SU-DHL-6 (cell line): Measurements from ENCODE around the gene RPP40.

Experiments
- H2AFZ ChIP-seq: fragments of 200-600 bp; sonication (generic); 2 replicates; pipeline ENCODE4 v1.6.1; 2014; ENCODE audit warnings: low read depth, mild to moderate bottlenecking, moderate library complexity, mixed read lengths, antibody characterized with exemption, low read length; ENCODE audit not compliant: severe bottlenecking
- H3F3A ChIP-seq: fragments of 200-600 bp; shearing (Covaris generic); 2 replicates; pipeline ENCODE4 v1.6.0; 2016; ENCODE audit warnings: antibody characterized with exemption, mild to moderate bottlenecking; ENCODE audit not compliant: insufficient read depth
- H3K27ac ChIP-seq: fragments of 200-600 bp; sonication (generic); 2 replicates; pipeline ENCODE4 v1.5.1; 2016; ENCODE audit warnings: low read depth, mild to moderate bottlenecking, low read length, moderate library complexity, mixed read lengths
- H3K27me3 ChIP-seq: fragments of 200-600 bp; sonication (generic), shearing (Covaris generic); 2 replicates; pipeline ENCODE4 v1.6.0; 2014; ENCODE audit warnings: mild to moderate bottlenecking, low read length
- H3K36me3 ChIP-seq: fragments of 200-600 bp; sonication (generic); 2 replicates; pipeline ENCODE4 v1.6.1; 2014; ENCODE audit warnings: mild to moderate bottlenecking, low read length, mixed read lengths
- H3K4me2 ChIP-seq: fragments of 300-600, 200-600 bp; shearing (Covaris generic), sonication (generic); 2 replicates; pipeline ENCODE4 v1.6.0; 2014; ENCODE audit warnings: low read length, low read depth, mild to moderate bottlenecking; ENCODE audit not compliant: poor library complexity, severe bottlenecking
- H3K4me3 ChIP-seq: fragments of 200-600 bp; sonication (generic); 2 replicates; pipeline ENCODE4 v1.5.1; 2014; ENCODE audit warnings: antibody characterized with exemption, low read length, mild to moderate bottlenecking, mixed read lengths; ENCODE audit not compliant: insufficient read depth, poor library complexity, severe bottlenecking
- H3K79me2 ChIP-seq: fragments of 200-600 bp; sonication (generic); 2 replicates; pipeline ENCODE4 v1.6.1; 2014; ENCODE audit warnings: mild to moderate bottlenecking, low read length, moderate library complexity; ENCODE audit not compliant: insufficient read depth
- H3K9ac ChIP-seq: fragments of 200-600 bp; sonication (generic); 2 replicates; pipeline ENCODE4 v1.7.0; 2014; ENCODE audit warnings: mild to moderate bottlenecking, low read length
- H3K9me2 ChIP-seq: fragments of 200-600 bp; sonication (generic); replicated peaks from 2 replicates; pipeline ENCODE4 v1.6.1; 2014; ENCODE audit warnings: low read length; ENCODE audit not compliant: insufficient read depth
- H3K9me3 ChIP-seq: fragments of 200-600 bp; sonication (generic); 2 replicates; pipeline ENCODE4 v1.6.1; 2014; ENCODE audit warnings: low read length, mixed read lengths; ENCODE audit not compliant: insufficient read depth
- H4K20me1 ChIP-seq: fragments of 200-600 bp; sonication (generic); 2 replicates; pipeline ENCODE4 v1.6.1; 2014; ENCODE audit warnings: low read depth, mild to moderate bottlenecking, antibody characterized with exemption, low read length, moderate library complexity, mixed read lengths
- CTCF ChIP-seq: fragments of 200-600 bp; sonication (generic); IDR thresholded peaks from one replicate; pipeline ENCODE4 v1.5.1; 2017; ENCODE audit warnings: antibody characterized with exemption, mild to moderate bottlenecking, low read length, moderate library complexity; ENCODE audit not compliant: insufficient read depth, poor library complexity, severe bottlenecking
- EZH2phosphoT487 ChIP-seq: fragments of 200-600 bp; sonication (generic), shearing (Covaris generic); conservative IDR thresholded peaks from 2 replicates; pipeline ENCODE4 v1.6.1; 2018; ENCODE audit warnings: mild to moderate bottlenecking, antibody characterized with exemption, low read length, moderate library complexity, mixed read lengths

The RPP40 gene

GRCh38 chr6:4974962-4975361, 28.9 kb downstream of the RPP40 start:
- TF ChIP-seq EZH2phosphoT487: no peak
- TF ChIP-seq CTCF: no peak
- Histone ChIP-seq H3K27me3 (no peaks in the 10 kb centered on the region), H2AFZ (no peak overlapping the region), H3K27ac (no peak overlapping the region), H3K9me3 (peaks cover 5% of the 10 kb centered on the region; the same call in 1 of the 2 replicates), H3K4me3 (no peak overlapping the region), H3K79me2 (no peaks in the 10 kb centered on the region), H3F3A (no peaks in the 10 kb centered on the region), H4K20me1 (no peaks in the 10 kb centered on the region), H3K4me2 (no peak overlapping the region), H3K36me3 (no peaks in the 10 kb centered on the region), H3K9me2 (no peaks in the 10 kb centered on the region), H3K9ac (no peak overlapping the region)

DNA sequence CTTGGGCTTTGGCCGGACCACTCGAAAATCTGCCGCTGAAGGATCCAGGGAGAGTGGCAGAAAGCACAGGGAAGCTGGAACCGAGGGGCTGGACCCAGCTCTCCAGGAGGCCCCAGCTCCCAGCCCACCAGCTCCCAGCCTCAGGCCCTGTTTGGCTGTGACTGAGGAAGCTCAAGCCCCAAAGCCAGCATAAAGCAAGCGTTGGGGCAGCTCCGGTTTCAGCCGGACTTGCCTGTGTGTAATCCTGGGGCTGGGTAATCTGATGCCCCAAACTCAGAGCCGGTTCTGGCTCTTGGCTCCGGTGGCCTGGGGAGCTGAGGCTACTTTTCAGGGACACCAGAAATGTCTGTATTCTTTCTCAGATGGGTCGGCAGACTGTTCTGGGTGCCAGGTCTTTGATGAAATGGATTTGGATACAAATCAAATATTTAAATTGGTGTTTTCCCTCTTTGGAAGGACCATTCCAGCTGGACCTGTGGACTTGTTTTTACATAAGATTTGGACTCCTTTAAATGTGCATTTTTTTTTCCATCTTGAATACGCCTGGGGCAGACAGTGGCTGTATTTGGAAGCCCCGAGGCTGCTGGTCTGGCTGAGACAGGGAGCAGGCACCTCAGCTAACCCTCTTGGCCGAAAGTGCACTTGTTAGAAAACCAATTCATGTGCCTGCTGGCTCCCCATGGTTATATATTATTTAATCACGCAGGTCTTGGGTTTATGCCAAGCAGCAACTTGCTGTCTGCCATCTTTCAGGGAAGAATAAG, 29.7 kb downstream of the RPP40 start:
- Histone ChIP-seq H2AFZ (no peak overlapping the region), H3K4me2 (no peak overlapping the region), H3K9me3 (no peaks in the 10 kb centered on the region), H3K79me2 (no peaks in the 10 kb centered on the region), H4K20me1 (no peaks in the 10 kb centered on the region), H3K36me3 (no peaks in the 10 kb centered on the region), H3F3A (no peaks in the 10 kb centered on the region), H3K9me2 (no peaks in the 10 kb centered on the region), H3K27ac (no peak overlapping the region), H3K9ac (no peak overlapping the region), H3K4me3 (no peak overlapping the region), H3K27me3 (no peaks in the 10 kb centered on the region)
- TF ChIP-seq EZH2phosphoT487 (no peak), CTCF (no peak)

DNA sequence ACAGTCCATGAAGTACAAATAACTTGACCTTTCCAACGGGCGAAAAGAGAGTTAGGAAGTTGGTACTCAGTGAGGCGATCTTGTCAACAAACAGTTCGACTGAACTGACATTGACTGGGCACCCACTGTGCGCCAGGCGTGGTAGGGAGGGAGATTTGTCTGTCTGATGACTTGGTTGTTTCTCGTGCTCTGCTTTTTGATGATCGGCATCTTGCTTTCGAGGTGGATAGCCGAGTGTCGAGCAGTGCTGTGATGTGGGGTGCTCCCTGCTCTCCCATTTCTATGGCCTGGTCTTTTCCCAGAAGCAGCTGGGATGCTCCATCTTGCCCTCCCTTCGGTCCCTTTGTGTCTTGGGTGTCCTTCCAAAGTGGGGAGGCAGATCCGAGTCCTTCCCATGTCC, 30.4 kb downstream of the RPP40 start:
- no peak overlapping the region for H3K27ac ChIP-seq
- H3K9me3 ChIP-seq: no peaks in the 10 kb centered on the region
- H4K20me1 ChIP-seq: no peaks in the 10 kb centered on the region
- no peaks in the 10 kb centered on the region for H3K9me2 ChIP-seq
- H3K4me3 ChIP-seq: no peak overlapping the region
- no peaks in the 10 kb centered on the region for H3K79me2 ChIP-seq
- H3F3A ChIP-seq: no peaks in the 10 kb centered on the region
- H2AFZ ChIP-seq: no peak overlapping the region
- no peaks in the 10 kb centered on the region for H3K36me3 ChIP-seq
- TF ChIP-seq EZH2phosphoT487: no peak
- TF ChIP-seq CTCF: no peak
- H3K27me3 ChIP-seq: no peaks in the 10 kb centered on the region
- no peak overlapping the region for H3K4me2 ChIP-seq
- no peak overlapping the region for H3K9ac ChIP-seq
